Activated T-helper 1 cell treated with anti-CD3 and anti-CD28 coated beads, Interleukin-2, amount 50 U/mL, for 16 hours (primary cell): ENCODE data around the gene MT4.
"Not testable (repeated sequence)": the region's sequence is repeated elsewhere in the genome, so short reads cannot be mapped to it uniquely, and the experiment has no call there.

Experiments used
- DNase-seq, 2 donors: peaks; one replicate each; pipeline ENCODE4 v3.0.0-alpha.2; 2020; ENCODE audit warnings: low read depth in 1 of 2, low spot score in 1 of 2

The MT4 gene

GRCh38 chr16:56558024-56558747 is 6.7 kb upstream of the MT4 start:
- DNase-seq, result no peak

GRCh38 chr16:56559109-56559508 is 5.8 kb upstream of the MT4 start:
- no peak for DNase-seq

- DNase-seq, result no peak
These were observed 4.4 kb upstream of the MT4 start for GRCh38 chr16:56560447-56560846.

GRCh38 chr16:56561126-56561525 is 3.7 kb upstream of the MT4 start:
- DNase-seq, result no peak

GRCh38 chr16:56569971-56570370 is 5.1 kb downstream of the MT4 start:
- DNase-seq, result no peak

GRCh38 chr16:56571525-56571924 is 6.7 kb downstream of the MT4 start:
- no peak for DNase-seq

- no peak for DNase-seq
These were observed 9.8 kb downstream of the MT4 start for GRCh38 chr16:56574625-56575024.

GRCh38 chr16:56576585-56577299 is 11.9 kb downstream of the MT4 start:
- peak; percentile 68 to 79 for DNase-seq

GRCh38 chr16:56577300-56577625 is 12.4 kb downstream of the MT4 start:
- no peak for DNase-seq

- no peak for DNase-seq
These were observed 15.6 kb downstream of the MT4 start for GRCh38 chr16:56580391-56581048.

GRCh38 chr16:56582911-56583310 is 18.0 kb downstream of the MT4 start:
- DNase-seq, result not testable (repeated sequence)

GRCh38 chr16:56583351-56584168 is 18.7 kb downstream of the MT4 start:
- no peak for DNase-seq

- DNase-seq, result no peak
These were observed 19.4 kb downstream of the MT4 start for GRCh38 chr16:56584276-56584675.

- no peak for DNase-seq
These were observed 23.9 kb downstream of the MT4 start for GRCh38 chr16:56588781-56589140.

- DNase-seq, result no peak
These were observed 24.5 kb downstream of the MT4 start, which contains the start of gene MT3 for GRCh38 chr16:56589141-56590039. TSS of gene MT3 (plus strand) at chr16:56589528. CDS start at chr16:56589591, 63 bp downstream.

GRCh38 chr16:56591377-56592060 is 26.6 kb downstream of the MT4 start:
- DNase-seq, result no peak

GRCh38 chr16:56593573-56594291 is 28.9 kb downstream of the MT4 start:
- DNase-seq, result no peak

GRCh38 chr16:56594292-56594619 is 29.4 kb downstream of the MT4 start:
- DNase-seq, result no peak

GRCh38 chr16:56600398-56600999 is 35.6 kb downstream of the MT4 start:
- DNase-seq, result no peak
